ENCODE measurements around the gene ELOB.

- TF ChIP-seq CTCF (conservative IDR thresholded peaks at IDR 0.05; ENCODE audit: low read depth, low read length) (no peak), EZH2 (IDR thresholded peaks at IDR 0.05; ENCODE audit: low read length, unreplicated experiment) (no peak), EZH2phosphoT487 (IDR thresholded peaks at IDR 0.05; ENCODE audit: borderline replicate concordance, low read length) (no peak)
Observed at GRCh38 chr16:2736476-2737237, 40.4 kb downstream of the ELOB start.
